ENCODE results near the gene MED17. TPM values are rescaled to one million over a fixed set of nuclear protein-coding genes. Genes with fewer than 3 reads are reported as not detected.

MED17 gene, protein sequence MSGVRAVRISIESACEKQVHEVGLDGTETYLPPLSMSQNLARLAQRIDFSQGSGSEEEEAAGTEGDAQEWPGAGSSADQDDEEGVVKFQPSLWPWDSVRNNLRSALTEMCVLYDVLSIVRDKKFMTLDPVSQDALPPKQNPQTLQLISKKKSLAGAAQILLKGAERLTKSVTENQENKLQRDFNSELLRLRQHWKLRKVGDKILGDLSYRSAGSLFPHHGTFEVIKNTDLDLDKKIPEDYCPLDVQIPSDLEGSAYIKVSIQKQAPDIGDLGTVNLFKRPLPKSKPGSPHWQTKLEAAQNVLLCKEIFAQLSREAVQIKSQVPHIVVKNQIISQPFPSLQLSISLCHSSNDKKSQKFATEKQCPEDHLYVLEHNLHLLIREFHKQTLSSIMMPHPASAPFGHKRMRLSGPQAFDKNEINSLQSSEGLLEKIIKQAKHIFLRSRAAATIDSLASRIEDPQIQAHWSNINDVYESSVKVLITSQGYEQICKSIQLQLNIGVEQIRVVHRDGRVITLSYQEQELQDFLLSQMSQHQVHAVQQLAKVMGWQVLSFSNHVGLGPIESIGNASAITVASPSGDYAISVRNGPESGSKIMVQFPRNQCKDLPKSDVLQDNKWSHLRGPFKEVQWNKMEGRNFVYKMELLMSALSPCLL
- 49.8 and 53.3 TPM in 2 replicates for total RNA-seq (ENCODE audit: low replicate concordance)
- long read RNA-seq, full-length matches to known transcripts = 45 of 52 reads
- long read RNA-seq, partial matches to known transcripts = 2 of 52 reads
- long read RNA-seq, other reads (novel, unspliced or antisense) = 5 of 52 reads

DNA sequence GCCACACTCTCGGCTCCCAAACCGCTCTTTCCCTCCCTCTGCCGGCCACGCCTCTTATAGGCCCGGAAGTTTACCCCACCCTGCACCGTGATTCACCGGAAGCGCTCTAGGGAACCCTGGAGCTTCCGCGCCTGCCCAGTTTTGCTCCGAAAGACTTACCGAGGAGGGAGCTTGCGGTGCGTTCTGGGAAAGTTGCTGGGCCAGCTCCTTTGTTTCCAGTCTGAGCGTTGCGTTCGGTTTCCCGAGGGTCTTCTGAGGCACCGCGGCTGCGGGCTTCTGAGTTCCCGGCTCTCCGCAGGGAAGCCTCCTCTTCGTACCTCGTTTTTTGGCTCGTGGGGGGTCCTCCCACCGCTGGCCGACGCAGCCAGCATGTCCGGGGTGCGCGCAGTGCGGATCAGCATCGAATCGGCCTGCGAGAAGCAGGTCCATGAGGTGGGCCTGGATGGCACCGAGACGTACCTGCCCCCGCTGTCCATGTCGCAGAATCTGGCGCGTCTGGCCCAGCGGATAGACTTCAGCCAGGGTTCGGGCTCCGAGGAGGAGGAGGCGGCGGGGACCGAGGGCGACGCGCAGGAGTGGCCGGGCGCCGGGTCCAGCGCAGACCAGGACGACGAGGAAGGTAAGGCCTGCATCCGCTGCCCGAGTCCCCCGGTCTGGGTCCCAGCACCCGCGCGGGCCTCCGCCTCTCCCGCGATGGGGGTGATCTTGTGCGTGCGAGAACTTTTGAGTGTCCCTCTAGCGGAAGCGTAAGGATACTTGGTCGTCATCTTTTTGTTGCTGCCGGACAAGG, at the start of gene MED17:
Gene MED17 (plus strand): TSS at position 138 of the 790 bp plus-strand sequence. CDS start 232 bp downstream, at position 370.
- TF ChIP-seq CTCF (conservative IDR thresholded peaks at IDR 0.05) = peak; percentile 69
- H3K4me3 Mint-ChIP-seq = peak within 1 kb of the TSS; percentile 98
- H3K36me3 Mint-ChIP-seq = peaks cover 22% of the 10 kb centered on the region
- DNase-seq (ENCODE audit: extremely low spot score, unreplicated experiment) = peak; percentile 90
- H3K4me1 Mint-ChIP-seq (ENCODE audit: unreplicated experiment) = peaks cover 31% of the 10 kb centered on the region
- H3K27ac Mint-ChIP-seq = peak within 1 kb of the TSS; percentile 87
- H3K27me3 Mint-ChIP-seq = no peaks in the 10 kb centered on the region
- no peaks in the 10 kb centered on the region for H3K9me3 Mint-ChIP-seq

DNA sequence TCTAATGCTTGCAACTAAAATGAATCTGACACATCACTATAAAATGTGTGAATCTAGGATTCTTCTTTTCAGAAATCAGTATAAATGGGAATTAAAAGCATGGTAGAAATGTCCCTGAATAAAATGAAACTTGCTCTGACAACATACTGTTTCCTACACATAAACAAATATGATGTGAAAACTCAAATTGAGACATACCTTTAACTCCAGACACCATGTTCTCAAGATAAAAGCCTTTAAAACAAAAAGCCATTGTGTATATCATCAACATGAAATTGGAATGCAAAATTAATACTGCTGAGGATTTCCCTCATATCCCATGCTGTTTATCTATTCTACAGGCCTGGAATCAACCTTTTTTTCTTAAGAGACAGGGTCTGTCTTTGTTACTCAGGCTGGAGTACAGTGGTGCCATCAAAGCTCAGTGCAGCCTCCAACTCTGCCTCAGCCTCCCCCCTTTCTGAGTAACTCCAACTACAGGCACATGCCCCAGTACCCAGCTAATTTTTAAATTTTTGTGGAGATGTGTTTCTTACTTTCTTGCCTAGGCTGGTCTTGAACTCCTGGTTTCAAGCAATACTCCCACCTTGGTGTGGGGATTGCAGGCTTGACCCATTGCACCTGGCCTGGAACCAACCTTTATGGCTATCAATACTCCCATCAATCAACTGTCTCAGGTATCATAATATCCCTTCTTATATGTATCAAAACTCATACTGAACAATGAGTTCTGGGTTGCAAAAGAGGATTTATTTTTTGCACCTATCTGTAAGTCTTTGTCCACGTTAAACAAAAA, 49.5 kb upstream of the MED17 start:
- H3K4me3 Mint-ChIP-seq = no peak overlapping the region
- no peak overlapping the region for H3K27ac Mint-ChIP-seq
- no peaks in the 10 kb centered on the region for H3K9me3 Mint-ChIP-seq
- peaks cover 34% of the 10 kb centered on the region for H3K4me1 Mint-ChIP-seq (ENCODE audit: unreplicated experiment)
- no peak for DNase-seq (ENCODE audit: extremely low spot score, unreplicated experiment)
- no peak for TF ChIP-seq CTCF (conservative IDR thresholded peaks at IDR 0.05)
- H3K36me3 Mint-ChIP-seq = peaks cover 68% of the 10 kb centered on the region
- no peaks in the 10 kb centered on the region for H3K27me3 Mint-ChIP-seq

- no peaks in the 10 kb centered on the region for H3K27me3 Mint-ChIP-seq
- no peak overlapping the region for H3K27ac Mint-ChIP-seq
- DNase-seq (ENCODE audit: extremely low spot score, unreplicated experiment) = no peak
- no peaks in the 10 kb centered on the region for H3K9me3 Mint-ChIP-seq
- no peak for TF ChIP-seq CTCF (conservative IDR thresholded peaks at IDR 0.05)
- H3K4me3 Mint-ChIP-seq = no peak overlapping the region
- H3K36me3 Mint-ChIP-seq = peaks cover 65% of the 10 kb centered on the region
- peaks cover 37% of the 10 kb centered on the region for H3K4me1 Mint-ChIP-seq (ENCODE audit: unreplicated experiment)
Measured at GRCh38 chr11:93735627-93736026, 48.5 kb upstream of the MED17 start.

DNA sequence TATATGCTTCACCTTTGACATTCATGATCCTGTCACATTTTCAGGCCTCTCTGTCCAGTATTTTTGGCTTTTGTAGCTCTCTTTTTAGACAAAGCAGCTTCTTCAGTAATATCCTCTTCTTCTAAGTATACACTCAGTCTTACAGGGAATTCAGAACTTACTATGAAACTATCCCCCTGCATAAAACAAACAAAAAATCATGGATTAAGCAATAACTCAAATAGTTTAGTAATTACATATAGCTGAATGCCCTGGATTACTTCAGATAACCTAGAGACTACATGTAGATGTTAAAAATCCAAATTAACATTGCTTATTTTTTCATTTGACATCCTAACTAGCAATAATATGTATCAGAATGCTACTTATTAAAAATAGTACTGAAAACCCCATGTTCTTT, 48.0 kb upstream of the MED17 start:
- no peak overlapping the region for H3K4me3 Mint-ChIP-seq
- peaks cover 37% of the 10 kb centered on the region for H3K4me1 Mint-ChIP-seq (ENCODE audit: unreplicated experiment)
- peaks cover 65% of the 10 kb centered on the region for H3K36me3 Mint-ChIP-seq

More for the DNA sequence above, 48.0 kb upstream of the MED17 start:
- TF ChIP-seq CTCF (conservative IDR thresholded peaks at IDR 0.05) = no peak
- no peak for DNase-seq (ENCODE audit: extremely low spot score, unreplicated experiment)
- no peaks in the 10 kb centered on the region for H3K27me3 Mint-ChIP-seq
- H3K9me3 Mint-ChIP-seq = no peaks in the 10 kb centered on the region
- no peak overlapping the region for H3K27ac Mint-ChIP-seq

Data from type B pancreatic cell (in vitro differentiated cells).